PC-3 (cell line): ENCODE measurements around the gene CCT5. TPM values are rescaled to one million over a fixed set of nuclear protein-coding genes. Genes with fewer than 3 reads are reported as not detected.

Experiments
- ATAC-seq: fragments of 200-7000 bp; cut with Tn5 transposase; 2 replicates; pipeline ENCODE4 v1.9.1; 2020; ENCODE audit warnings: mild to moderate bottlenecking, moderate library complexity
- BruUV-seq: library from RNA; stranded (reverse); fragments of 400-500 nt; replicated peaks from 2 replicates; lab custom pipeline; 2021; lab: Mats Ljungman, UMichigan
- CTCF ChIA-PET: fragments of 300-600 bp; sonication (Branson Sonifier 250); formaldehyde crosslinking; loops from one replicate; lab custom pipeline; 2022; ENCODE audit warnings: antibody characterized with exemption; lab: Charles Lee
- POLR2A ChIA-PET: fragments of 300-600 bp; sonication (Branson Sonifier 250); formaldehyde crosslinking; loops from one replicate; lab custom pipeline; 2022; ENCODE audit warnings: antibody characterized with exemption; ENCODE audit not compliant: unreplicated experiment; lab: Charles Lee
- DNase-seq: peaks from one replicate; pipeline ENCODE4 v3.0.0-alpha.2; 2015
- H2AFZ ChIP-seq: fragments of 300-600 bp; sonication (generic); 2 replicates; pipeline ENCODE4 v1.6.0; 2016; ENCODE audit warnings: antibody characterized with exemption, low read length
- H3F3A ChIP-seq: fragments of 300-600 bp; sonication (generic); one replicate; pipeline ENCODE4 v1.6.0; 2017; ENCODE audit warnings: antibody characterized with exemption, low read length, control low read depth, mild to moderate bottlenecking; ENCODE audit not compliant: unreplicated experiment
- H3K27ac ChIP-seq: fragments of 300-600 bp; sonication (generic); 2 replicates; pipeline ENCODE4 v1.5.1; 2016; ENCODE audit warnings: mild to moderate bottlenecking, low read length
- H3K27me3 ChIP-seq: fragments of 300-600 bp; sonication (generic); 2 replicates; pipeline ENCODE4 v1.6.1; 2016; ENCODE audit warnings: low read length, mixed read lengths
- H3K36me3 ChIP-seq: fragments of 300-600 bp; sonication (generic); 2 replicates; pipeline ENCODE4 v1.6.1; 2016; ENCODE audit warnings: low read depth, mixed run types, low read length, mixed read lengths
- H3K4me1 ChIP-seq: fragments of 300-600 bp; sonication (generic); 2 replicates; pipeline ENCODE4 v1.5.1; 2016; ENCODE audit warnings: low read length; ENCODE audit not compliant: insufficient read depth
- H3K4me2 ChIP-seq: fragments of 300-600 bp; sonication (generic); 2 replicates; pipeline ENCODE4 v1.6.0; 2016; ENCODE audit warnings: low read length
- H3K4me3 ChIP-seq: fragments of 300-600 bp; sonication (generic); 2 replicates; pipeline ENCODE4 v1.5.1; 2016; ENCODE audit warnings: mild to moderate bottlenecking, low read length, mixed read lengths
- H3K79me2 ChIP-seq: fragments of 300-600 bp; sonication (generic); 2 replicates; pipeline ENCODE4 v1.6.1; 2017; ENCODE audit warnings: low read length, mixed read lengths
- H3K9ac ChIP-seq: fragments of 300-600 bp; sonication (generic); 2 replicates; pipeline ENCODE4 v1.6.0; 2016; ENCODE audit warnings: mild to moderate bottlenecking, low read length
- H3K9me2 ChIP-seq: fragments of 300-600 bp; sonication (generic); replicated peaks from 2 replicates; pipeline ENCODE4 v1.6.1; 2016; ENCODE audit warnings: mixed run types, low read length, mixed read lengths
- H3K9me3 ChIP-seq: fragments of 300-600 bp; sonication (generic); 2 replicates; pipeline ENCODE4 v1.6.1; 2016; ENCODE audit warnings: low read length, mixed read lengths
- H4K20me1 ChIP-seq: fragments of 300-600 bp; sonication (generic); 2 replicates; pipeline ENCODE4 v1.6.1; 2016; ENCODE audit warnings: low read length, mixed read lengths
- EZH2 ChIP-seq: fragments of 300-600 bp; sonication (generic); IDR thresholded peaks from one replicate; pipeline ENCODE4 v1.6.1; 2017; ENCODE audit warnings: antibody characterized with exemption, mild to moderate bottlenecking, low read length; ENCODE audit not compliant: unreplicated experiment
- EZH2phosphoT487 ChIP-seq: fragments of 300-600 bp; sonication (generic); IDR thresholded peaks from 2 replicates; pipeline ENCODE4 v1.6.1; 2018; ENCODE audit warnings: mild to moderate bottlenecking, antibody characterized with exemption, low read length, borderline replicate concordance
- intact Hi-C: fragments of 100-400 bp; cut with micrococcal nuclease; formaldehyde crosslinking; loops from 2 replicates; pipeline ENCODE4 v1.9.0; 2023
- total RNA-seq: library from RNA; depleted of rRNA; stranded (reverse); fragments of >200 nt; gene quantifications from 2 replicates; pipeline ENCODE4 v1.2.3, GENCODE V29; 2014
- TF ChIP-seq, protein P1 (sequence below): fragments of 300-600 bp; sonication (generic); conservative IDR thresholded peaks from 2 replicates; pipeline ENCODE4 v1.5.1; 2017; ENCODE audit warnings: antibody characterized with exemption, low read depth, mild to moderate bottlenecking, low read length

CCT5 gene
- total RNA-seq, 1 experiment from 2014 or later = 1,334 TPM

DNA sequence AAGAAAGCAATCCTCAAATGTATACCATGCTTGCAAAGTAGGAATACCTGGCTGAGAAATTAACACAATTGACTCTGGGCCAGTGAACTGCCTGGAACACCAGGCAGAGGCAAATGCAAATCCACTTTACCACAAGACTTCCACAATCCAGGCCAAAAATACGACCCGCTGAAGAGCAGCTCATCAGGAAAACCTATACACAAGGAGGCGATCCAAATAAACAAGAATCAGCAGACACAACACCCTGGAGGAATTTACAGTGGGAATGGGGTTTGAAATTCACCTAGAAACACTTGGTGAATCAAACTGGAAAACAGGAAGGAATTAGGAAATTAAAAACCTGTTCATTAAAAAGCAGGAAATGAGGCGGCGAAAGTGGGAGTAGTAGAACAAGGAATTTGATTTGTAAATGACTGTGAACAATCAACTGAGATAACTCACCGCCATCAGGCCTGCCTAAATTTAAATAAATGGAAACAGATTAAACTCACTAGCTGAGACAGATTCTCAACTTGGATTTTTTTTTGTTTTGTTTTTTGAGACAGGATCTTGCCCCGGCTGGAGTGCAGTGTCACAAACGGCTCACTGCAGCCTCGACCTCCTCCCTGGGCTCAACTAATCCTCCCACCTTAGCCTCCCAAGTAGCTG, 41.7 kb downstream of the CCT5 start:
- ATAC-seq (no peak), DNase-seq (no peak)
- BruUV-seq = no TSS peak
- Histone ChIP-seq H3K79me2 (peaks cover 42% of the 10 kb centered on the region), H3K9me3 (no peaks in the 10 kb centered on the region), H4K20me1 (no peaks in the 10 kb centered on the region), H3K4me1 (peaks cover 11% of the 10 kb centered on the region), H3K27me3 (no peaks in the 10 kb centered on the region), H2AFZ (no peak overlapping the region), H3K4me2 (no peak overlapping the region), H3K9ac (no peak overlapping the region), H3F3A (no peaks in the 10 kb centered on the region), H3K36me3 (peaks cover 35% of the 10 kb centered on the region), H3K9me2 (no peaks in the 10 kb centered on the region), H3K4me3 (no peak overlapping the region), H3K27ac (no peak overlapping the region)
- POLR2A ChIA-PET = no interaction called here
- CTCF ChIA-PET = no interaction called here
- intact Hi-C loops = no loop called here
- TF ChIP-seq EZH2 (no peak), EZH2phosphoT487 (no peak)
- TF ChIP-seq, protein P1, sequence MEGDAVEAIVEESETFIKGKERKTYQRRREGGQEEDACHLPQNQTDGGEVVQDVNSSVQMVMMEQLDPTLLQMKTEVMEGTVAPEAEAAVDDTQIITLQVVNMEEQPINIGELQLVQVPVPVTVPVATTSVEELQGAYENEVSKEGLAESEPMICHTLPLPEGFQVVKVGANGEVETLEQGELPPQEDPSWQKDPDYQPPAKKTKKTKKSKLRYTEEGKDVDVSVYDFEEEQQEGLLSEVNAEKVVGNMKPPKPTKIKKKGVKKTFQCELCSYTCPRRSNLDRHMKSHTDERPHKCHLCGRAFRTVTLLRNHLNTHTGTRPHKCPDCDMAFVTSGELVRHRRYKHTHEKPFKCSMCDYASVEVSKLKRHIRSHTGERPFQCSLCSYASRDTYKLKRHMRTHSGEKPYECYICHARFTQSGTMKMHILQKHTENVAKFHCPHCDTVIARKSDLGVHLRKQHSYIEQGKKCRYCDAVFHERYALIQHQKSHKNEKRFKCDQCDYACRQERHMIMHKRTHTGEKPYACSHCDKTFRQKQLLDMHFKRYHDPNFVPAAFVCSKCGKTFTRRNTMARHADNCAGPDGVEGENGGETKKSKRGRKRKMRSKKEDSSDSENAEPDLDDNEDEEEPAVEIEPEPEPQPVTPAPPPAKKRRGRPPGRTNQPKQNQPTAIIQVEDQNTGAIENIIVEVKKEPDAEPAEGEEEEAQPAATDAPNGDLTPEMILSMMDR = no peak

GRCh38 chr5:10293907-10294662, 44.0 kb downstream of the CCT5 start:
- Histone ChIP-seq H3K4me2 (no peak overlapping the region), H4K20me1 (no peaks in the 10 kb centered on the region), H2AFZ (no peak overlapping the region), H3K4me3 (no peak overlapping the region), H3F3A (no peaks in the 10 kb centered on the region), H3K9me3 (no peaks in the 10 kb centered on the region), H3K4me1 (peaks cover 11% of the 10 kb centered on the region), H3K9me2 (no peaks in the 10 kb centered on the region), H3K36me3 (peaks cover 24% of the 10 kb centered on the region), H3K79me2 (peaks cover 55% of the 10 kb centered on the region), H3K27me3 (no peaks in the 10 kb centered on the region), H3K27ac (no peak overlapping the region), H3K9ac (no peak overlapping the region)
- ChIA-PET POLR2A (no interaction called here), CTCF (no interaction called here)
- no peak for ATAC-seq
- no peak for DNase-seq
- BruUV-seq = no TSS peak
- TF ChIP-seq EZH2phosphoT487 (no peak), EZH2 (no peak)
- TF ChIP-seq, protein P1 = no peak
- intact Hi-C loops = no loop called here
